Sigmoid colon (tissue), 4 donors: ENCODE data around the gene WSB2.

ENCODE experiments used
- CTCF ChIP-seq, 4 experiments: fragments of 450-650 bp in 3 of 4; fragments of 200-600 bp in 1 of 4; IDR thresholded peaks; one replicate each; pipeline ENCODE4 v1.5.1; 2016 to 2019; ENCODE audit warnings: antibody characterized with exemption in 4 of 4, mild to moderate bottlenecking in 3 of 4, moderate library complexity in 2 of 4
- POLR2AphosphoS5 ChIP-seq, 4 donors: sonication (generic); formaldehyde crosslinking; IDR thresholded peaks; one replicate each; pipeline ENCODE4 v1.6.1; 2017; ENCODE audit warnings: antibody characterized with exemption in 4 of 4

- TF ChIP-seq CTCF (IDR thresholded peaks at IDR 0.05) (no peak), POLR2AphosphoS5 (IDR thresholded peaks at IDR 0.05) (no peak)
Observed at GRCh38 chr12:118082161-118082560, 21.2 kb upstream of the WSB2 start.
